Measurements from ENCODE around the gene SPSB4. TPM values are rescaled to one million over a fixed set of nuclear protein-coding genes. Genes with fewer than 3 reads are reported as not detected.

SPSB4 gene
- total RNA-seq, 1 experiment from 2014 or later: 0.05 TPM

GRCh38 chr3:141148770-141149169, 97.6 kb downstream of the SPSB4 start:
- no peak for DNase-seq (ENCODE audit: low read depth, low spot score)
- intact Hi-C loops (cut with micrococcal nuclease; ENCODE audit: unreplicated experiment) (no loop called here), in situ Hi-C loops (cut with HindIII; ENCODE audit: low pct_unique_long_range_greater_than_20kb, low sequenced_read_pairs) (no loop called here)
- Histone ChIP-seq H3K27me3 (ENCODE audit: control insufficient read depth, insufficient read depth, low read length) (no peaks in the 10 kb centered on the region; the same call in 1 of the 2 replicates), H3K4me3 (ENCODE audit: low read depth in 2 of 2, low read length in 2 of 2) (no peak overlapping the region), H3K9me3 (ENCODE audit: control insufficient read depth, insufficient read depth, low read depth, low read length) (peaks cover 6% of the 10 kb centered on the region; the same call in 1 of the 2 replicates), H3K36me3 (ENCODE audit: control insufficient read depth, insufficient read depth, low read length) (no peaks in the 10 kb centered on the region), H3K4me1 (ENCODE audit: control insufficient read depth, insufficient read depth, low read length) (no peaks in the 10 kb centered on the region), H3K27ac (ENCODE audit: low read length) (no peak overlapping the region)
- BruUV-seq (replicated peaks): no TSS peak
- no peak for ATAC-seq
- TF ChIP-seq POLR2AphosphoS5 (IDR thresholded peaks at IDR 0.05; ENCODE audit: low read depth, low read length) (no peak), CTCF (IDR thresholded peaks at IDR 0.05) (no peak), REST (IDR thresholded peaks at IDR 0.05; ENCODE audit: insufficient read depth in 1 of 2, low read depth in 2 of 2, low read length in 1 of 2) (no peak), TCF7L2 (IDR thresholded peaks at IDR 0.05; ENCODE audit: low read depth, low read length) (no peak), SIN3A (IDR thresholded peaks at IDR 0.05; ENCODE audit: borderline replicate concordance, insufficient read depth, low read depth, low read length) (no peak)
- POLR2A ChIA-PET: no interaction called here
- CTCF ChIA-PET: no interaction called here

GRCh38 chr3:141150081-141150830, 99.1 kb downstream of the SPSB4 start:
- H3K4me3 ChIP-seq (ENCODE audit: low read depth in 2 of 2, low read length in 2 of 2): no peak overlapping the region
- ATAC-seq (no peak), DNase-seq (ENCODE audit: low read depth, low spot score) (no peak)
- in situ Hi-C loops (cut with HindIII; ENCODE audit: low pct_unique_long_range_greater_than_20kb, low sequenced_read_pairs) (no loop called here), intact Hi-C loops (cut with micrococcal nuclease; ENCODE audit: unreplicated experiment) (no loop called here)
- no peaks in the 10 kb centered on the region for H3K9me3 ChIP-seq (ENCODE audit: control insufficient read depth, insufficient read depth, low read depth, low read length)
- no peak overlapping the region for H3K27ac ChIP-seq (ENCODE audit: low read length)
- no peaks in the 10 kb centered on the region; the same call in 1 of the 2 replicates for H3K27me3 ChIP-seq (ENCODE audit: control insufficient read depth, insufficient read depth, low read length)
- no peaks in the 10 kb centered on the region for H3K4me1 ChIP-seq (ENCODE audit: control insufficient read depth, insufficient read depth, low read length)
- ChIA-PET POLR2A (no interaction called here), CTCF (no interaction called here)
- no peaks in the 10 kb centered on the region for H3K36me3 ChIP-seq (ENCODE audit: control insufficient read depth, insufficient read depth, low read length)
- no TSS peak for BruUV-seq (replicated peaks)
- TF ChIP-seq SIN3A (IDR thresholded peaks at IDR 0.05; ENCODE audit: borderline replicate concordance, insufficient read depth, low read depth, low read length) (no peak), REST (IDR thresholded peaks at IDR 0.05; ENCODE audit: insufficient read depth in 1 of 2, low read depth in 2 of 2, low read length in 1 of 2) (no peak), POLR2AphosphoS5 (IDR thresholded peaks at IDR 0.05; ENCODE audit: low read depth, low read length) (no peak), CTCF (IDR thresholded peaks at IDR 0.05) (no peak), TCF7L2 (IDR thresholded peaks at IDR 0.05; ENCODE audit: low read depth, low read length) (no peak)
